ENCODE data around the gene CDK19.

Gene CDK19

DNA sequence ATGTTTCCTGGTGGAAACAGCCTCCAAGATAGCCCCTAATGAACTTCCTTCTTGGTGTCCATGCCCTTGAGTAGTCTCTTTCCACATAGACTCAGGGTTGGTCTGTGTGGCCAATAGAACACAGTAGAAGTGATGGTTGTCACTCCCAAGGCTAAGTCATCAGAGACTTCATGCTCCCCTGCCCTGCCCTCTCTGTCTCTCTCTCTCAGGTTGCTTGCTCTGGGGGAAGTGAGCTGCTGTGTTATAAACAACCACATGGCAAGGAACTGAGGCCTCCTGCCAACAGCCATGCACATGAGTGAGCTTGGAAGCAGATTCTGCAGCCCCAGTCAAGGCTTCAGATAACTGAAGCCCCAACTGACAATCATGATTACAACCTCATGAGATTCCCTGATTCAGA, 253.6 kb downstream of the CDK19 start:
- TF ChIP-seq, protein P1, sequence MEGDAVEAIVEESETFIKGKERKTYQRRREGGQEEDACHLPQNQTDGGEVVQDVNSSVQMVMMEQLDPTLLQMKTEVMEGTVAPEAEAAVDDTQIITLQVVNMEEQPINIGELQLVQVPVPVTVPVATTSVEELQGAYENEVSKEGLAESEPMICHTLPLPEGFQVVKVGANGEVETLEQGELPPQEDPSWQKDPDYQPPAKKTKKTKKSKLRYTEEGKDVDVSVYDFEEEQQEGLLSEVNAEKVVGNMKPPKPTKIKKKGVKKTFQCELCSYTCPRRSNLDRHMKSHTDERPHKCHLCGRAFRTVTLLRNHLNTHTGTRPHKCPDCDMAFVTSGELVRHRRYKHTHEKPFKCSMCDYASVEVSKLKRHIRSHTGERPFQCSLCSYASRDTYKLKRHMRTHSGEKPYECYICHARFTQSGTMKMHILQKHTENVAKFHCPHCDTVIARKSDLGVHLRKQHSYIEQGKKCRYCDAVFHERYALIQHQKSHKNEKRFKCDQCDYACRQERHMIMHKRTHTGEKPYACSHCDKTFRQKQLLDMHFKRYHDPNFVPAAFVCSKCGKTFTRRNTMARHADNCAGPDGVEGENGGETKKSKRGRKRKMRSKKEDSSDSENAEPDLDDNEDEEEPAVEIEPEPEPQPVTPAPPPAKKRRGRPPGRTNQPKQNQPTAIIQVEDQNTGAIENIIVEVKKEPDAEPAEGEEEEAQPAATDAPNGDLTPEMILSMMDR (IDR thresholded peaks at IDR 0.05; ENCODE audit: low read depth, low read length), result no peak
- no peak for DNase-seq
- Histone ChIP-seq H3K9me3 (ENCODE audit: severe bottlenecking) (no peaks in the 10 kb centered on the region), H3K27ac (no peak overlapping the region), H3K4me3 (ENCODE audit: low read depth, low read length) (no peak overlapping the region), H3K27me3 (ENCODE audit: insufficient read depth, low read depth, severe bottlenecking) (no peaks in the 10 kb centered on the region), H3K36me3 (no peaks in the 10 kb centered on the region)

DNA sequence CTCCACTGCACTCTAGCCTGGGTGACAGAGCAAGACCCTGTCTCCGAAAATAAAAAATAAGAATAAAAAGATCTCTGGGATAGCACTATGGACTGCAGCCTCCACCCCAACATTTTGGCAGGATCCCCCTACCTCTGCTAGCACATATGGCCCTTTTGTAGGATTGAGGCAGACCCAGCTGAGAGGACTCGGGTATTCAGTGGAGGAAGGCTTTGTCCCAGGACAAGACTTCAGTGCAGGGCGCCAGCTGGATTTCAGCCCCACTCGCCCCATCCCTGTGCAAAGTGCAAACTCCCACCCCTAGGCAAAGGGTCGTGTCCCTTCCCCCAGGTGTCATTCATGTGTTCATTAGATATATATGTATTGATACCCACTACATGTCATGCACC, 254.3 kb downstream of the CDK19 start:
- TF ChIP-seq, protein P1 (IDR thresholded peaks at IDR 0.05; ENCODE audit: low read depth, low read length), result no peak
- Histone ChIP-seq H3K27me3 (ENCODE audit: insufficient read depth, low read depth, severe bottlenecking) (no peaks in the 10 kb centered on the region), H3K9me3 (ENCODE audit: severe bottlenecking) (no peaks in the 10 kb centered on the region), H3K27ac (no peak overlapping the region), H3K36me3 (no peaks in the 10 kb centered on the region), H3K4me3 (ENCODE audit: low read depth, low read length) (no peak overlapping the region)
- DNase-seq, result no peak

DNA sequence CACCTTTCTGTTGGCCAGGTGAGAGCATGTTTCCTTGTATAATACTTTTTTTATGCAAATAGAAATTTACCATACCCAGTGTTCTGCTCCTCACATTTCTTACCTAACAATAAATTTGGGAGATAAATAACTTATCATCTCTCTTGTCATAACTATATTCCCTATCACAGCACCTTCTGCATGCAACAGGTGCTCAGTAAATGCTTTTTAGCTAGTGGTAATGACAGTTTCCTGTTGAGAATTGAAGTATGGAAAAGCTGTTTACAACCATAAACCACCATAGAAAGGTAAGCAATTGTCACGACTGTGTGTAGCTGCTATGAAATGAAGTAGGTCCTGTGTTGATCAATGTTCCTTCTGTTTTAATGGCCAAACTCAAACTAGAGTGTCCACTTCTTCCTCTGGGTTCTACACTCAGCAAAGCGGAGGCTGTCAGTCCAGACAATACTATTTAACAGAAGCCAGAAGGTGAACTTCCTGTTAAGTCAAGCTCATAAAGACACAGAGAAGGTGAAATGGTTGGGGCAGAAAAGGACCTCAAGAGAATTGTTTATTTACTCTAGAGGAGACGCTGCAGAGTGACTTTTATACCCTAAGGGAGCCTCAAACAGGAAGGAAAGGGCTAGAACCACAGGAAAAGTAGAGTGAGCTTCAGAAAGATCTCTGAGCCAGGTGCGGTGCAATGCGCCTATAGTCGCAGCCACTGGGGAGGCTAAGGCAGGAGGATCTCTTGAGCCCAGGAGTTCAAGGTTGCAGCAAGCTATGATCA, 254.8 kb downstream of the CDK19 start:
- DNase-seq, result no peak
- Histone ChIP-seq H3K9me3 (ENCODE audit: severe bottlenecking) (no peaks in the 10 kb centered on the region), H3K4me3 (ENCODE audit: low read depth, low read length) (no peak overlapping the region), H3K36me3 (no peaks in the 10 kb centered on the region), H3K27me3 (ENCODE audit: insufficient read depth, low read depth, severe bottlenecking) (no peaks in the 10 kb centered on the region), H3K27ac (no peak overlapping the region)
- TF ChIP-seq, protein P1 (IDR thresholded peaks at IDR 0.05; ENCODE audit: low read depth, low read length), result no peak

All from WERI-Rb-1 (cell line).